H1 (cell line): ENCODE measurements around the gene LAMA3. TPM values are rescaled to one million over a fixed set of nuclear protein-coding genes. Genes with fewer than 3 reads are reported as not detected.

ENCODE experiments used
- ATF3 ChIP-seq: IDR thresholded peaks from 2 replicates; pipeline ENCODE4 v1.6.1; 2011; ENCODE audit warnings: low read depth, mild to moderate bottlenecking, low read length; ENCODE audit not compliant: insufficient read depth
- polyA plus RNA-seq, 7 experiments: library from polyadenylated mRNA; depleted of rRNA in 3 of 7; stranded (reverse) in 5 of 7; unstranded in 2 of 7; fragments of >200 nt in 5 of 7; fragments of 200-250 nt in 2 of 7; gene quantifications; 1 replicate in 5 of 7; 2 replicates in 1 of 7; 4 replicates in 1 of 7; pipeline versions ENCODE4 v1.2.1 to v1.2.3, GENCODE V29; 2011 to 2013; ENCODE audit warnings: missing spikeins in 2 of 7, mixed read lengths in 2 of 7
- total RNA-seq: library from RNA; stranded (reverse); fragmentation: NEBNext Ultra II Directional; extraction: Animal tissue kit (Norgen Biotek cat#: 25700); gene quantifications from 2 replicates; pipeline ENCODE4 v1.2.1, GENCODE V29; 2021

LAMA3 gene
- total and polyA plus RNA-seq, 2 of the 8 experiments (the other 6 are each of a cell fraction or from before 2014, with no cell fraction given): 0.76 to 5.0 TPM

GRCh38 chr18:23941791-23942190, 252.5 kb downstream of the LAMA3 start (continued):
- TF ChIP-seq ATF3: no peak
